Kidney (tissue), 14 donors: ENCODE data around the gene MAN1A1. TPM values are rescaled to one million over a fixed set of nuclear protein-coding genes. Genes with fewer than 3 reads are reported as not detected.
A peak's percentile ranks its signal among the peaks of the same experiment; 100 is the strongest.

Experiments
- DNase-seq, 5 donors: peaks; one replicate each; pipeline ENCODE4 v3.0.0-alpha.2; 2013 to 2020
- FAIRE-seq: peaks from 2 replicates; lab custom pipeline; 2012; peaks lifted over from hg19 to GRCh38; lab: Jason Lieb, UNC
- H3K27ac ChIP-seq, 2 donors: one replicate each; pipeline ENCODE4 v1.7.0; 2013; ENCODE audit warnings: low read depth in 2 of 2, low read length in 2 of 2, inconsistent platforms in 1 of 2
- H3K27me3 ChIP-seq: one replicate; pipeline ENCODE4 v1.7.1; 2013; ENCODE audit warnings: low read length, inconsistent platforms; ENCODE audit not compliant: control insufficient read depth, insufficient read depth
- H3K36me3 ChIP-seq, 3 donors: one replicate each; pipeline versions ENCODE4 v1.7.0 to v1.7.1; 2013; ENCODE audit warnings: low read length in 3 of 3, control low read depth in 1 of 3, inconsistent platforms in 1 of 3; ENCODE audit not compliant: insufficient read depth in 3 of 3, control insufficient read depth in 2 of 3
- H3K4me1 ChIP-seq, 3 donors: one replicate each; pipeline versions ENCODE4 v1.7.0 to v1.7.1; 2013; ENCODE audit warnings: low read length in 3 of 3, inconsistent platforms in 1 of 3, low read depth in 1 of 3; ENCODE audit not compliant: control insufficient read depth in 2 of 3, insufficient read depth in 2 of 3
- H3K4me3 ChIP-seq, 3 donors: one replicate each; pipeline versions ENCODE4 v1.7.0 to v1.8.1; 2013; ENCODE audit warnings: low read length in 3 of 3, control low read depth in 1 of 3, inconsistent platforms in 1 of 3
- H3K9ac ChIP-seq, 3 donors: one replicate each; pipeline versions ENCODE4 v1.7.0 to v1.7.1; 2013; ENCODE audit warnings: low read length in 3 of 3, control low read depth in 1 of 3, inconsistent platforms in 1 of 3
- H3K9me3 ChIP-seq, 3 donors: one replicate each; pipeline versions ENCODE4 v1.7.0 to v1.7.1; 2013; ENCODE audit warnings: low read length in 3 of 3, control low read depth in 1 of 3, inconsistent platforms in 1 of 3; ENCODE audit not compliant: control insufficient read depth in 2 of 3, insufficient read depth in 1 of 3
- intact Hi-C: fragments of 100-400 bp; cut with DNase I; formaldehyde crosslinking; loops from one replicate; pipeline ENCODE4 v1.11.1; 2022
- polyA plus RNA-seq: library from polyadenylated mRNA; stranded (reverse); fragments of 350-450 nt; fragmentation: Illumina TruSeq; extraction: RNeasy Lipid Tissue Mini Kit (QIAGEN cat#74804); gene quantifications from one replicate; pipeline ENCODE4 v1.2.3, GENCODE V29; 2014; ENCODE audit warnings: low read depth, low replicate concordance; ENCODE audit not compliant: insufficient read depth
- total RNA-seq: library from RNA; stranded (reverse); fragmentation: NEBNext Ultra II Directional; extraction: Animal tissue kit (Norgen Biotek cat#: 25700); gene quantifications from one replicate; pipeline ENCODE4 v1.2.1, GENCODE V29; 2021
- TF ChIP-seq, protein P1 (sequence below): IDR thresholded peaks from 3 replicates; pipeline ENCODE4 v1.5.1; 2012; ENCODE audit warnings: mild to moderate bottlenecking, moderate library complexity, borderline replicate concordance; ENCODE audit not compliant: insufficient read depth; ENCODE audit errors: extremely low read depth
- donor health status: control.
- donor health status: control.
- donor health status: control.
- donor health status: control.
- donor health status: control.
- donor health status: DM: yes; HTN: yes; CAD: no.
- donor health status: Normal renal cell carcinoma (clear cell type).

Gene MAN1A1
- total and polyA plus RNA-seq, 2 donors from 2014 or later, result 30.4 to 68.5 TPM

DNA sequence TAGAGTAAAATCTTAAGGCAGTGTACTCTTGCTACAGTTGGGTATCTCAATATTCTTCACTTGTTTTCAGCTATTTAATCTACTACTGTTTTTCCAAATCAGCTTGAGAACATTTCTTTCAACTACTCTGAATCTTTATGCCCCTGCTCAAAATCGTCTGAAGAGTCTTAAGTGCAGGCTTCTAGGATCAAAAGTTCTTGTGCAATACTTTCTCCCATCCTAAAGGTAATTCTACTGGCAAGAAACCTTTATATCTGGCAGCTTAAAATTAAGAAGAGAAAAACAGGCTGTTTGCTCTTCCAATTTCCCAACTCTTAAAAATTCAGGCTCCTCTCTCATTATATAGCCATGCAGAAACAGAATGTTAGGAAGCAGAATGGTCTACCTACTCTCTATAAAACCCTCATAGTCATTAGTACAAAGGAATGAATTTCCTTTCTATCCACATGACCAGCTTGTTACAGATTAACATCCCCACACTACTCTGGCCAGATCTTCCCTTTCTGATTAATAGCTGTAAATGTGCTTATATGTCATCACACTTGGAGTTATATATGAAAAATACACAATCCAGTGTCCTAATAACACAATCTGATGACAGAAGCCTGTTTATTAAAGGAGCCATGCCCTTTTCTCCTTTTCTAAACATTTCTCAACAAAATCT is 148.9 kb downstream of the MAN1A1 start:
- H3K27ac ChIP-seq, result no peak overlapping the region
- TF ChIP-seq, protein P1, sequence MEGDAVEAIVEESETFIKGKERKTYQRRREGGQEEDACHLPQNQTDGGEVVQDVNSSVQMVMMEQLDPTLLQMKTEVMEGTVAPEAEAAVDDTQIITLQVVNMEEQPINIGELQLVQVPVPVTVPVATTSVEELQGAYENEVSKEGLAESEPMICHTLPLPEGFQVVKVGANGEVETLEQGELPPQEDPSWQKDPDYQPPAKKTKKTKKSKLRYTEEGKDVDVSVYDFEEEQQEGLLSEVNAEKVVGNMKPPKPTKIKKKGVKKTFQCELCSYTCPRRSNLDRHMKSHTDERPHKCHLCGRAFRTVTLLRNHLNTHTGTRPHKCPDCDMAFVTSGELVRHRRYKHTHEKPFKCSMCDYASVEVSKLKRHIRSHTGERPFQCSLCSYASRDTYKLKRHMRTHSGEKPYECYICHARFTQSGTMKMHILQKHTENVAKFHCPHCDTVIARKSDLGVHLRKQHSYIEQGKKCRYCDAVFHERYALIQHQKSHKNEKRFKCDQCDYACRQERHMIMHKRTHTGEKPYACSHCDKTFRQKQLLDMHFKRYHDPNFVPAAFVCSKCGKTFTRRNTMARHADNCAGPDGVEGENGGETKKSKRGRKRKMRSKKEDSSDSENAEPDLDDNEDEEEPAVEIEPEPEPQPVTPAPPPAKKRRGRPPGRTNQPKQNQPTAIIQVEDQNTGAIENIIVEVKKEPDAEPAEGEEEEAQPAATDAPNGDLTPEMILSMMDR, result no peak
- no peaks in the 10 kb centered on the region for H3K9me3 ChIP-seq
- peaks cover 0 to 10% (median 0%) of the 10 kb centered on the region in 3 donors for H3K4me1 ChIP-seq
- no peak overlapping the region for H3K9ac ChIP-seq
- peaks cover 0 to 12% (median 4%) of the 10 kb centered on the region in 3 donors for H3K36me3 ChIP-seq
- H3K27me3 ChIP-seq, result no peaks in the 10 kb centered on the region
- peak in 2 of 5 donors; percentile 14 to 29 for DNase-seq
- H3K4me3 ChIP-seq, result no peak overlapping the region
- intact Hi-C loops, result no loop called here
- no peak for FAIRE-seq

DNA sequence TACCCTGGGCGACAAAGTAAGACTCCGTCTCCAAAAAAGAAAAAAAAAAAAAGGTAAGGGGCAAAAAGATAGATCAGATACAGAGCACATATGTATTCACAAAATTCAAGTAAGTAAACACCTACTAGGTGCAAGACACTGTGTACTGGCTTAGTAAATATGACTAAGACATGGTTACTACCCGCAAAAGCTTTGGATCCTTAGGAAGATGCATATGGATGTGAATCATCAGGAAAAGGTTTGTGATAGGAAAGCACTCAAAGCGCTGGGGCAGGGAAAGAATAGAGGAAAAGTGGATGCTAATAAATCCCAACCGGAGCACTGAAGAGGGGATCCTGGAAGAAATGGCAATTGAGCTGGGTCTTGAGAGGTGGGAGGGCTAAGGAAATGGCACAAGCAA is 152.3 kb downstream of the MAN1A1 start:
- Histone ChIP-seq H3K36me3 (peaks cover 0 to 15% (median 11%) of the 10 kb centered on the region in 3 donors), H3K4me3 (no peak overlapping the region), H3K27me3 (no peaks in the 10 kb centered on the region), H3K9ac (no peak overlapping the region), H3K27ac (no peak overlapping the region), H3K9me3 (no peaks in the 10 kb centered on the region), H3K4me1 (peaks cover 0 to 10% (median 0%) of the 10 kb centered on the region in 3 donors)
- DNase-seq (no peak), FAIRE-seq (no peak)
- intact Hi-C loops, result no loop called here
- TF ChIP-seq, protein P1, result no peak

DNA sequence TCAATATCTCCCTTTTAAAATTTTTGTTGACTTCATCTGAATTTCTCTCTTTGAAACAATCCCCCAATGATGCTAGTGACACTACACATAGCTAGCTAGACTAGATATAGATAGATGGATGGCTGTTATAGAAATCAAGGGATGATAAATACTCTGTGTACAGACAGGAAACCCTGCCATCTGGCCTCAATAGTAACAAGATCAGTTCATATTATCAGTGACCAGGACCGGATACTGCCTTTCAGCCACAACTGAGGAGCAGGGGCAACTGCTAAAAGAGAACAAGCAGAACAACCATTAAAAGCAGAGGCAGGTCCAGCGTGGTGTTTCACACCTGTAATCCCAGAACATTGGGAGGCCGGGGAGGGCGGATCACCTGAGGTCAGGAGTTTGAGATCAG is 152.8 kb downstream of the MAN1A1 start:
- DNase-seq (no peak), FAIRE-seq (no peak)
- no peak overlapping the region for H3K9ac ChIP-seq
- intact Hi-C loops, result no loop called here
- H3K27ac ChIP-seq, result no peak overlapping the region
- no peak overlapping the region for H3K4me3 ChIP-seq
- H3K36me3 ChIP-seq, result peaks cover 0 to 15% (median 12%) of the 10 kb centered on the region in 3 donors
- peaks cover 0 to 10% (median 0%) of the 10 kb centered on the region in 3 donors for H3K4me1 ChIP-seq
- H3K27me3 ChIP-seq, result no peaks in the 10 kb centered on the region
- TF ChIP-seq, protein P1, result no peak
- no peaks in the 10 kb centered on the region for H3K9me3 ChIP-seq
